Activated CD8-positive, alpha-beta memory T cell treated with anti-CD3 and anti-CD28 coated beads, Interleukin-2, amount 50 U/mL, for 24 hours (primary cell): ENCODE data around the gene ZNF469.

Source experiments
- DNase-seq: peaks from one replicate; pipeline ENCODE4 v3.0.0-alpha.2; 2020; ENCODE audit errors: extremely low read depth

The ZNF469 gene

DNA sequence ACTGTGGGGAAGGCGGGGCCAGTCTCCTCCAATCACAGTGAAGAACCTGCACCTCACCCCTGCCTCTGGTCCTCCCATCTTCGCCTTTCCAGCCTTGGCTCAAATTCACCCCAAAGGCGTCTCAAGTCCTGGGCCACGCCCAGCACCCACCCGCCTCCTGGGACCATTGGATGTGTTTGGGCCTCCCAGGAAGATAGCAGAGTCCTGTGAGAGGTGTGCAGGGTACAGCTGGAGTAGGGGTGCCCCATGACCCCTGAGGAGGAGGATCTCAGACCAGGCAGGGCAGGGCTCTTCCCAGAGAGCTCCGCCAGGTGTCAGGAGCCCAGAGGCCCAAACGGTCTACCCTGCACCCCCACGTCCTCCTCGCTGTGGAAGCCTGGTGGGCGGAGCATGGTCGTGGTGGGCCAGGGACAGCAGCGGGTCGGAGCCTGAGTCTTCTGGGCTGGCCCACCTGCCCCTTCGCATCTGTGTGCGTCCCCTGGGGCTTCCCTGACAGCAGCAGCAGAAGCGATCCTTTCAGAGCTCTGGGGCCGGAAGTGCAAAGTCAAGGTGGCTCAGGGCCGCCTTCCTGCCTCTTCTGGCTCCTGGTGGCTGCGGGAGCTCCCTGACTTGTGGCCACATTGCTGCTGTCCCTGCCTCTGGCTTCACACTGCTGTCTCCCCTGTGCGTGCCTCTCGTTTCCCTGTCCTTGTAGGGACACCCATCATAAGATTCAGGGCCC lies 34.9 kb upstream of the ZNF469 start:
- DNase-seq: no peak

DNA sequence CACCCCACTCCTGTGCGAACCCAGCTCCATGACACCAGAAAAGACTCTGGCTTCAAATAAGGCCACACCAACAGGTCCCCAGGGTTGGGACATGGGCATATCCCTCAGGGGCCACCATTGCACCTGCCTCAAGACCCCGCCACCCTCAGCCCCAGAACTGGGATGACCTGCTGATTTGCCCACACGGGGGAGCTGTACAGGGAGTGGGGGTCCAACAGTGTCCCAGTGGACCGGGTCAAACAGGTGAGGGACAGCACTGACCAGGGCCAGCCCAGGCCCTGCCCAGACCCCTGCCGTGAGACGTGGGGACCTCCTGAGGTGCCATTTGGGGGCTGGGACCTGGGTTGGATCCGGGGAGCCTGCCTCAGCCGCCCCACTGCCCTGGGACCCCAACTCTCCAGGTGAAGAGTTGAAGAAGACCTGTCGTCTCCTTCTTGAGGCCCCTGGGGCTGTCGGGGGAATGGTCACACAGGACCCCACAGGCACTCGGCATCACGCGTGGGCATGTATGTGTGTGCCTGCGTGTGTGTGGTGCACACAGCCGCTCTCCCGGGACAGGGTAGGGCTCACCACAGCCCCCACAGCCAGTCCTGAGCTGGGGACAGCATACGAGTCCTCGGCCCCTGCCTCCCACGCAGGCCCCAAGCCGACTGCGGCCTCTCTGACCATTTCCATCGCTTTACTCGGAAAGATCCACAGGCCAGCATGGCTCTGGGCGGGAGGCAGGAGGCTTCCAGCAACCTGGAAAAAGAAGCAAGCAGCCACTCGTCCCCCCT lies 34.2 kb upstream of the ZNF469 start:
- no peak for DNase-seq

DNA sequence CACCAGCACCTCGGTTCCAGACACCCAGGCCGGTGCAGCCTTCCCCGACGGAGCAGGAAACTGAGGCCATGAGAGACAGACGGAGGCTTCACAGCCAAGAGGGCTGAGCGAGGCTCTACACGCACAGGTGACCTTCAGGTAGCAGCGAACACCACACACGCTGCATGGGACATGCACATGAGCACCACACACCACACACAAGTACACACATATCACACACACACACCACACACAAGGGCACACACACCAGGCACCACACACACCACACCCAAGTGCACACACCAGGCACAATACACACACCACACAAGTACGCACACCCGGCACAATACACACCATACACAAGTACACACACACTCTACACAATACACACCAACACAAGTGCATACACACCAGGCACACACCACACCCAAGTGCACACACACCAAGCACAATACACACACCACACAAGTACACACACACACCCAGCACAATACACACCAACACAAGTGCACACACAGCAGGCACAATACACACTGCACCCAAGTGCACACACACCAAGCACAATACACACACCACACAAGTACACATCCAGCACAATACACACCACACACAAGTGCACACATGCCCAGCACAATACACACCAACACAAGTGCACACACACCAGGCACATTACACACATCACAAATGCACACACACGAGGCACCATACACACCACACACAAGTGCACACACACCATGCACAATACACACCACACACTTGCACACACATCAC lies 33.4 kb upstream of the ZNF469 start:
- DNase-seq: no peak

DNA sequence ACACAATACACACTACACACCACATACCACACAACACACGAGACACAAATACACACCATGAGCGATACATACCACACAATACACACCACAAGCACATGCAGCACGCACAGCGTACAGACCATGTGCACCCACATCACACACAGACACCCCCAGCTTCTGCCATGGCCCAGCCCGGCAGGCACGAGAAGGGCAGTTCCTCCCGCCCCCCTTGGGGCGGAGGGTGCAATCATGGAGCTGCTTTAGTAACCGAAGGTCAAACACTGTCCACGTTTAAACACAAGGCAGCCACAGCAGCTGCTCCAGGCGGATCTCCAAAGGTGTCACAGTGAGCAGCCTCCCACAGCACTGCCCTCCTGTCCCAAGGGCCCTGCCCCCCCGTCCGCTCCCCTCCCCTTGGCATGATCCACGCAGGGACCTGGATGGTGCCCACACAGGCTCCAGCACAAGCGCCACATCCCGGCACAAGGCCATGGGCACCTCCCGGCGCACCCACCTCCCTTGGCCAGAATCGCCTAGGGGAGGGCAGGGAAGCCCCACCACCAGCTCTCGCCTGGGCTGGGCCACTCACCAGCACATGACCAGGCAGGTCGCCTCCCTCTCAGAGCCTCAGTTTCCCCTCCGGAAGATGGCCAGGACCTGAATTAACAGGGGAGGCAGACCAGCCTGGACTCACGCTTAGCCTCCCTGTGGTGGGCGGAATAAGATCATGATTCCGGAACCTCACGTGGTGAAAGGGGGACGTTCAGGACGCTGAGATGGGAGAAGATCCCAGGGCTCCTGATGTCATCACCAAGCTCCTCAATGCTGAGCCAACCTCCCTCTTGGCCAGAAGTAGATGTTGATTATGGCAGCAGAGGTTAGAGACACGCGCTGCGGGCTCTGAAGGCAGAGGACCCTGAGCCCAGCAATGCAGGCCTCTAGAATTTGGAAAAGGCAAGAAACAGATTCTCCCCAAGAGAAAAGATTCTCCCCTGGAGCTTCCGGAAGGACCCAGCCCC lies 32.6 kb upstream of the ZNF469 start:
- no peak for DNase-seq

DNA sequence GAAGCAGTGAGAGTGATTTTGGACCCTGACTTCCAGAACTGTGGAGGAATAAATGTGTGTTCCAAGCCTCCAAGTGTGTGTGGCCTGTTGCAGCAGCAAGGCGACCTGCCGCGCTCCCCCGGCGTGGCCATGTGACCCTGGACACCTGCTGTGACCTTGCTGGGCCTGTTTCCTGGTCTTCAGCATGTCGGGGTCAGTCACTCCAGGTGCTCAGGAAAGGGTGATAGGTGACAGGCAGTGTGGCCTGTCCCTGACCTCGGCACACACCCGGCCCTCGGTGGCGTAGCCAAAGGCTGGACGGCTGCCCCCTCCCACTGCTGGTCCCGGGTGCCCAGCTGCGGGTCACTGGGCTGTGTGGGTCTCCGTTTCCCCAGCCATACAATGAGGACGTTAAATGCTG lies 31.8 kb upstream of the ZNF469 start:
- no peak for DNase-seq

DNA sequence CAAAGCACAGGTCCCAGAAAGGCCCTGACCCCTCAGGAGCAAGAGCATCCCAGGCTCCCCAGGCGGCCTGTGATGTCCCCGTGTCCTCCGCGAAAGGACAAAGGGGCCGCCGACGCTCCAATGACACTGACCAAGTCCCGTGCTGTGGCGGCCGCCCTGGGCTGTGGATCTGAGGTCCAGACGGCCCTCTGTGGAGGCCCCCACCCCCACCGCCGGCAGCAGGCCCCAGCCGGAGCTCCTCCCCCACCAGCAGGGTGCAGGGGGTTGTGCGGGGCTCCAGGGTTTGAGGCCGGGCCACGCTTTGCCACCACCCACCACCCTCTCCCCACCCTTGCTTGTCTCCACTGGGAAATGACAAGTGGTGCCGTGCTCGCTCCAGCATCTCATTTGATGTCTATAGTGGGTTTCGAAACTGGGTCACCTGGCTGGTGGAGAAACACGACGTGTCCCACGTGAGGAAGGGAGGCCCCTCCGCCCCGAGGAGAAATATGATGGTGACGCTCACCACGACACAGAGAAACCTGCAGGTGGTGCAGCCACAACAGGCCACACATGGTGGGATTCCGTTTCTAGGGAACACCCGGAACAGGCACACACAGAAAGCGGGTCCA lies 31.2 kb upstream of the ZNF469 start:
- DNase-seq: no peak

DNA sequence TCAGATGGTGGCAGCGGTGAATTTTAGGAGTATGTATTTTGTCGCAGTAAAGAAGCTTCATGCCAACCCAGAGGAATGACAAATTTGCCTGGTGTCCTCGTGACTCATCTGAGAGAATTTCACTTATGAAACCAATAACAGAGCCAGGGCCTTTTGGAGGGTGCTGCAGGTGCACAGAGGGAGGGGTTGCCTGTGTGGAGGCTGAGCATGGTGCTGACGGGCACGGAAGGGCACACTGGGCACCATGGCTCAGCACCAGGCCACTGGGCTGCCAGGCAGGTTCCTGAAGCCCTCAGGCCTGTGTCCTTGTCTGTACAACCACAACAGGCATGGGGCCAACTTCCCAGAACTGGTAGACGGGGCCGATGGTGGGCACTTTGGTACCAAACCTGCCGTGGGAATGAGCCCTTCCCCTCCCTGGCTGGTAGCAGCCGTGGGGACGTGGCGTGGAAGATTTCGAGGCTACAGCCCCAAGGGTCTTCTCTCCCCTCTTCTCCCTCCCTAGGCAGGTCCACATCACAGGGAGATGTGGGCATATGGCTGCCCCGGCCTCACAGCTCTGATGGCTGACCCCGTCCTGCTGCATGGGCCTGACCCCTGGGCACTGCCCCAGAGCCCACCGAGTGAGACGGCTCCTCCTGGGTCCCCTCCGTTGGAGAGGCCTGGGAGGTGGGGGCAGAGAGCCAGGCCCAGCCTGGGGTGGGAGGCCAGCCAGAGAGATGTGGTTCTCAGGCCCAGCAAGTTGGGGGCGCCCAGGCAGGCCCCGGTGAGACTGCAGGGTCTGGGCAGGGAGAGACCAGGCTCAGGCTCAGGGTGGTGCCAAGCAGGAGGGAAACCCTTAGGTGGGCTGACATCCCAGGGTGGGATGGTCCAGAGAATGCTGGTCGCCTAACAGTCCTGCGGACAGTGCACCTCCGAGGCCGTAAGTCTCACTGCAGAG lies 30.2 kb upstream of the ZNF469 start:
- DNase-seq: no peak

DNA sequence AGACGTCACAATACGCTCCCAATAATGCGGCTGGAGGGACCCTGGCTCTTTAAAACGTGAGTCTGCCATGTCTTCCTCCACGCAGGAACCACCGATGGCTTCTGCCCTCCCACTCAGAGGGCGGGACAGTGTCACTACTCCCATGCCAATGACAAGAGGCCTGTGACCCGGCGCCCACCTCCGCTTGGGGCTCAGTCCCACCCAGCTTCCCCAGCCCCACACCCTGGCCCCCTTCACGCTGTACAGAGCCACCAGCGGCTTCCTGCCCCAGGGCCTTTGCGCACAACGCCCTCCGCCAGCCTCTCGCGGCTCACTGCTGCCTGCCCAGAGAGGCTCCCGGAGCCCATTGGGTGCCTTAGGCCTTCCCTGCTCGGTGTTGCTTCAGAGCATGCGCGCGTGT lies 29.5 kb upstream of the ZNF469 start:
- no peak for DNase-seq

DNA sequence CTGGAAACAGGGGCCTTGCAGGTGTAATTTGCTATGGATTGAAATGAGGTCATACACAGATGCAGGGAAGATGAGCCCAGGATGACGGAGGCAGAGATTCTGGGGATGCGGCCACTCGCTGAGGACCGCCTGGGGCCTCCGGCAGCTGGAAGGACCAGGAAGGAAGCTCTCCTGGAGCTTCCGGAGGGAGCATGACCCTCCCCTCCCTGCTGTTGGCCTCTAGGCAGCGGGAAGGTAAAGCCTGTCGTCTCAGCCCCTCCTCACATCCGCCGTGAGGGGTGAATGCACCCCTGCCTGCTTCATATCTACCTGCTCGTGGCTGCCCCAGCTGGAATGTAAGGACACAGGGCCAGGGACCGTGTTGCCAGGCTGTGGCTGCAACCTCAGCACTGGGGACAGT lies 29.1 kb upstream of the ZNF469 start:
- no peak for DNase-seq

DNA sequence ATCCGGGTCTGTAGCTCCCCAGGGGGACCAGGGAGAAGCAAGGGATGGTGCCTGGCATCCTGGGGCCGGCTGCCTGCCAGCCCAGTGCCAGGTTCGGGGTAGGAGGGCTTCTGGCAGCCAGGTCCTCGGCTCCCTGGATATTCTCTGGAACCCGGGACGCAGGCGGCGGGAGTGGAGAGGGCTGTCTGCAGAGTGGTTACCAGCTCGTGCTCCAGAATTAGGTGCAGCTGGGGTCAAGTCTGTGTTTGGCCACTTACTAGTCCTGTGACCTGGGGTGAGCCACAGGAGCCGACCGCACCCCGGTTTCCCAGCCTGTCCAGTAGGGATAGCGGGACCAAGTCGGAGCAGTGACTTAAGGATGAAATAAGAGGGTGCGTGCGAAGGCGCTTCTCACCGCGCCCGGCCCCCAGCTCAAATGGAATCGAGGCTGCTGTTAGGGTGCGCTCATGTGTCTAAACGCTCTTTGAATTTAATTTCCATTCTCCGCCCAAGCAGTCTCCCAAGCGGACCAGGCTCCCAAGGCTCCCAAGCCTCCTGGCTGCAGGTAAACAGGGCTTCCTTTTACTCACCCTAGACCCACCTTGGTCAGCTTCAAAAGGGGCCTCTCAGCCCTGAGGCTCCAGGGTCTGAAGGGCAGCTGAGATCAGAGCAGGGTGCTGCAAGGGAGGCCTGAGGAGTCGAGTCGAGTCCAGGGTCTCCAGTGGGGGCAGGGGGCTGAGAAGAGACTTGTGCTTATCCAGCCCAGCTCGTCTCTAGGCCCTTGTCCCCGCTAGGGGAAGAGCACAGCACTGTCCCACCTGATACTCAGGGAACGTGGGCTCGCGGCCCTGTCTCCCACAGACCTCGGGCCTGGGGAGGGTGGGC lies 28.3 kb upstream of the ZNF469 start:
- no peak for DNase-seq

DNA sequence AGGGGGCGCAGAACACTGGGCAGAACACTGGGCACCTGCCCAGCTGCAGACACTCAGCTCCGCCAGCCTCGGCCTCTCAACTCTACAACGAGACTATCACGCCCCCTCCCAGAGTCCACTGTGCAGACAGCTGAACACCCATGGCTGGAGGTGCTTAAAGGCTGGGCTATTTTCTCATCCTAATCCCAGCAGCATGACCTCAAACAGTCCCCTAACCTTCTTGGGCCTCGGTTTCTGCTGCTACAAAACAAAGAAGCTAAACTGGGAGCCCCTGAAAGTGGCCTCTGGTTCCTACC lies 27.7 kb upstream of the ZNF469 start:
- no peak for DNase-seq

DNA sequence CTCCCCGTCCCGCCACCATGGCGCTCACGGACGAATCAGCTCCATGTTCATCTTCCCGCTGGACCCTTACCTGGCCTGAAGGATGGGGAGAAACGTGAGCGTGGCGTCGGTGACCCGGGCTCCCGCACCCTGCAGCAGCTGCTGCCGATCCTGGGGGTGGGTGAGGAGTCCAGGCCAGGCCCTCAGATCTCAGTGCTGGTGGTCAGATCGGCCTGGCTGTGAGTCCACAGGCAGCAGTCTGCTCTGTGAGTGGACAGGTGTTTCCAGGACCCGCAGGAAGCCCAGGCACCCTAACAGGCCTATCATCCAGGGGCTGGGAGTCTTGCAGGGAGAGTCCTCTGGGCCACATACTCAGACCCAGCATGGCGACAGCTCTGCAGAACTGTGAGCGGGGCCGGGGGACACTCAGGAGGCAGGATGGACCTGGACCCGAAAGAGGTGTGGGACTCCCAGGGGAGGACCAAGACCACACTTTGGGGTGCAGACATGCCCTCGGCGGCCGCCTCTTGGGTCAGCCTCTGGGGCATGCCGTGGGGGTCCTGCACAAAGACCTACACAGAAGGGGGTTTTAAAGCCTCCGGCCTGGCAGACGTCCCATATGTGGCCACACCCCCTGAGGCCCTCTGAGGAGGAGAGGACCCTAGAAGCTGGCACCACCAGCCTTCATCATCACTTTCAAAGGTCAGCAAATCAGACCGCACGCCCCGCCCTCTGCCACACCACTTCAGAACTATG lies 27.2 kb upstream of the ZNF469 start:
- no peak for DNase-seq

DNA sequence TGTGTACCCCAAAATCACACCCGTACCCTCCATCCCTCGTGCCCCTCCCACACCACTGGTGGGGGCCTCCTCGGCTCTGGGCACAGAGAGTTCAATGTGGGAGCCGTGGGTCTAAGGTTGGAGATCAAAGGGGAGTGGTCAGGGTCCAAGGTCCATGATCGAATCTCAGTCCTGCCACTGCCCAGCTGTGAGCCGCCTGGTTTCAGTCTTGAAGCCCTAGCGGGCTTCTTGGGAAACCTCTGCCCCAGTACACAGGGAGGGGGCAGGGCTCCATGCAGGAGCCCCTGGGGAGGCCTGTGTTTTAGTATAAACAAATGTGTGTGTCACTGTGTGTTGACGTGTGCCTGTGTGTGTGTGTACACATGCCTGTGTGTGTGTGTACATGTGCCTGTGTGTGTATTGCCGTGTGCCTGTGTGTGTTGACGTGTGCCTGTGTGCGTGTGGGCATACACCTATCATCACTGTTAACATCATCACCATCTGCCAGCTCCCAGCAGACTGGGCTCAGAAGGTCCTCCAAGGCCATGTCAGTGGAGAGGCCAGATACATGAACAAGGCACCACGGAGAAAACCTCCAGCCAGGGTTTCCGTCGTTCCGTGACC lies 26.5 kb upstream of the ZNF469 start:
- DNase-seq: no peak

DNA sequence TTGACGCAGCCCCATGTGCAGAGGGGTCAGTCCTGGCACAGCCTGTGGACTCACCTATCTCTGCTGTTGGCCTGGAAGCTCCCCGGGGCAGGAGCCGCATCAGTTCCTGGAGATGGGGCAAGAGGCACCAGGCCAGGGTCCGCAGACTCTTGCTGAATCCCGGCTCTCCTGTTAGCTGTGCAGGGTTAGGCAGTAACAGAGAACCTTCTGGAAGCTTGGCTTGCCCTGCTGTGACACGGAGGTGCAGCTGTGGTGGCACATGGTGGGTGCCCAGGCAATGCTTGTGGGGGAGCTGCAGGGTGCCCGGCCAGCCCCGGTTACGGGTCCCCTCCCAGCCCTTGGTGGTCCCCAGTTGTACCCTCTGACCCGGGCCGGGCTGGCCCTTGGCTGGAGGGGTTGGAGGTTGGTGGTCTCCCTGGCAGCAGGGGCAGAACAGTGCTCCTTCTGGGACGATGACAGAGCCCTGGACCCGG lies 26.0 kb upstream of the ZNF469 start:
- DNase-seq: no peak

DNA sequence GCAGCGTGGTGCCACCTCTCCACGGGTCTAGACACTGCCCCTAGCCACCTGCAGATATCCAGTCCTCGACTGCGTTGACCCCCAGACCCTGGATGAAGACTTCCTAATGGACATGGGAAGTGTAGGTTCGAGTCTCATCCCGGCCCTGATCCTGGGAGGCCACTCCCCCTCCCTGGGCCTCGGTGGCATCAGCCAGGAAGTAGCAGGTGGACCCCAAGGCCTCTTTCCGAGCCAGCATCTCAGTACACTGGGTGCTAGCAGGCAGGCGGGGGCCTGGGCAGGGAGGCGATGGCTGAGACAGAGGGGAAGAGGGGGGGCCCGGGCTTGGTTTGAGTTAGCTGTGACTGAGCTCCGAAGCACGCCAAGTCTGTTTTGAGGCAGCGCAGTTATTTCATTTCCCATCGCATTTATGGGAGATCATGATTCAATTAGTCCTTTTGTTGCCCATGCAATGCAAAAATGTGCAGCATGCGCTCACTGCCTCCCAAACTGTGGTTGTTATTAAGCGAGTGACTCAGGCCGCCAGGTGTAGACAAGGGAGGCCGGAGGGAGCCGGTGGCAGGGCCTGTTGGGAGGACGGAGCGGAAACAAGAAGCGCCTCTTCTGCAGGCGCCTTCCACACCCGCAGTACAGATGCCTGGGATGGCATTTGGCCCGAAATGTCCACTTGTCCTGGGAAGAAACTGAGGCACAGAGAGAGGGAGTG lies 25.3 kb upstream of the ZNF469 start:
- DNase-seq: no peak

DNA sequence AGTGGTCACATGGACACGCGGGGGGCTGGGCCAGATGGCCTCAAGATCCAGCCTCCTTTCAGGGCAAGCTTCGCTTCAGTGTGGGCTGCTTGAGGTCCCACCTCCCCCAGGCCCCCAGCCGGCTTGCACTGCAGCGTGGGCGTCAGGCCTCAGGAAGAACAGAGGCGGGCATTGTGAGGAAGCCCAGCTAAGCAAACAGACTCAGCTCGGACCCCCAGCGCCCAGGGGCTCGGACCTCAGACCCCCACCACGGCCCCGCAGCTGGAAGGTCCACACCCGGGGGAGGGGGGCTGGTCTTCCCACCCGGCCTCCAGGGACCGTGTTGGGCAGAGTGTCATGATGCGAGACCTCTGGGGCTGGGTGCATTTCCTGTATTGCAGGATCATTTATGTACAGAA lies 24.7 kb upstream of the ZNF469 start:
- DNase-seq: no peak

DNA sequence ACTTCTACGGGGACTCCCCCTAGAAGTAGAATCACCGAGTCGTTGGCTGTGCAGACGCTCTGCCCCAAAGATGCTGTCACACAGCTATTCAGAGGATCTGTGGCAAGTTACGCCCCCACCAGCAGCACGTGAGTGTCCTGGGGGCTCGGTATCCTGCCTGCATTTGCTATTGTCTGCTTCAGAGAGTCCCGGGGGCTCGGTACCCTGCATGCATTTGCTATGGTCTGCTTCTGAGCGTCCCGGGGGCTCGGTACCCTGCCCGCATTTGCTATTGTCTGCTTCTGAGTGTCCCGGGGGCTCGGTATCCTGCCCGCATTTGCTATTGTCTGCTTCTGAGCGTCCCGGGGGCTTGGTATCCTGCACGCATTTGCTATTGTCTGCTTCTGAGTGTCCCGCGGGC lies 23.8 kb upstream of the ZNF469 start:
- DNase-seq: no peak
